GM19455 (cell line): ENCODE data around the gene CHODL.

Source experiments
- ATAC-seq: cut with Tn5 transposase; IDR thresholded peaks from one replicate; pipeline ENCODE4 v1.9.1; 2021; ENCODE audit not compliant: unreplicated experiment

The CHODL gene

GRCh38 chr21:18285379-18285778 lies 40.7 kb downstream of the CHODL start:
- ATAC-seq: no peak

- ATAC-seq: no peak
Observed at GRCh38 chr21:18289876-18290275, 45.2 kb downstream of the CHODL start.

- no peak for ATAC-seq
Observed at GRCh38 chr21:18294100-18294499, 49.5 kb downstream of the CHODL start.

GRCh38 chr21:18298228-18298627 lies 53.6 kb downstream of the CHODL start:
- ATAC-seq: no peak
